ENCODE results near the gene RGL2.
"Not testable (repeated sequence)": the region's sequence is repeated elsewhere in the genome, so short reads cannot be mapped to it uniquely, and the experiment has no call there.

Gene RGL2, protein sequence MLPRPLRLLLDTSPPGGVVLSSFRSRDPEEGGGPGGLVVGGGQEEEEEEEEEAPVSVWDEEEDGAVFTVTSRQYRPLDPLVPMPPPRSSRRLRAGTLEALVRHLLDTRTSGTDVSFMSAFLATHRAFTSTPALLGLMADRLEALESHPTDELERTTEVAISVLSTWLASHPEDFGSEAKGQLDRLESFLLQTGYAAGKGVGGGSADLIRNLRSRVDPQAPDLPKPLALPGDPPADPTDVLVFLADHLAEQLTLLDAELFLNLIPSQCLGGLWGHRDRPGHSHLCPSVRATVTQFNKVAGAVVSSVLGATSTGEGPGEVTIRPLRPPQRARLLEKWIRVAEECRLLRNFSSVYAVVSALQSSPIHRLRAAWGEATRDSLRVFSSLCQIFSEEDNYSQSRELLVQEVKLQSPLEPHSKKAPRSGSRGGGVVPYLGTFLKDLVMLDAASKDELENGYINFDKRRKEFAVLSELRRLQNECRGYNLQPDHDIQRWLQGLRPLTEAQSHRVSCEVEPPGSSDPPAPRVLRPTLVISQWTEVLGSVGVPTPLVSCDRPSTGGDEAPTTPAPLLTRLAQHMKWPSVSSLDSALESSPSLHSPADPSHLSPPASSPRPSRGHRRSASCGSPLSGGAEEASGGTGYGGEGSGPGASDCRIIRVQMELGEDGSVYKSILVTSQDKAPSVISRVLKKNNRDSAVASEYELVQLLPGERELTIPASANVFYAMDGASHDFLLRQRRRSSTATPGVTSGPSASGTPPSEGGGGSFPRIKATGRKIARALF

DNA sequence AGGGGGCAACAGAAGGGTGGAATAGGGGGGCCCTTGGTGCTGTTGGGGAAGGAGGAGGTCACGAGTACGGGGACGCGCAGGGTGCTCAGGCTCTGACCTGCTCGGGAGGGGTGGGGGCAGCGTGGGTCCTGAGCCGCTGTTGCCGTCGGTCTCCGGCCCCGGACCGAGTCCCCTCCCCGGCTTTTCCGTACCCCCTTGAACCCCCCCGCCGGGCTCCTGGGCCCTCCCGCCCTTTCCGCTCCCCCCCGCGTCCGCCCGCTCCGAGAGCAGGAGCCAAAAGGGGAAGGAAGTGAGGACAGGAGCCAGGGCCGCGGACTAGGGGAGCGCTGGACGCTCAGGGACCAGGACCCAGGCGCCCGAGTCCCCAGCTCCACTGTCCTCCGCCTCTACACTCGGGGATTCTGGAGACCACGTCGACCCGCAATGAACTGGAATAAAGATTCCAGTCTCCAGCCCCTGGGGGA lies at the start of gene RGL2:
RGL2 (minus strand) TSS at position 170 of the 464 bp plus-strand sequence. CDS start 332 bp downstream, outside the sequence.
- H3K4me3 ChIP-seq (replicated peaks; ENCODE audit: low read depth, low read length): peak within 1 kb of the TSS; percentile 76
- no peak for DNase-seq (ENCODE audit: extremely low read depth, low read depth)
- TF ChIP-seq, protein P1, sequence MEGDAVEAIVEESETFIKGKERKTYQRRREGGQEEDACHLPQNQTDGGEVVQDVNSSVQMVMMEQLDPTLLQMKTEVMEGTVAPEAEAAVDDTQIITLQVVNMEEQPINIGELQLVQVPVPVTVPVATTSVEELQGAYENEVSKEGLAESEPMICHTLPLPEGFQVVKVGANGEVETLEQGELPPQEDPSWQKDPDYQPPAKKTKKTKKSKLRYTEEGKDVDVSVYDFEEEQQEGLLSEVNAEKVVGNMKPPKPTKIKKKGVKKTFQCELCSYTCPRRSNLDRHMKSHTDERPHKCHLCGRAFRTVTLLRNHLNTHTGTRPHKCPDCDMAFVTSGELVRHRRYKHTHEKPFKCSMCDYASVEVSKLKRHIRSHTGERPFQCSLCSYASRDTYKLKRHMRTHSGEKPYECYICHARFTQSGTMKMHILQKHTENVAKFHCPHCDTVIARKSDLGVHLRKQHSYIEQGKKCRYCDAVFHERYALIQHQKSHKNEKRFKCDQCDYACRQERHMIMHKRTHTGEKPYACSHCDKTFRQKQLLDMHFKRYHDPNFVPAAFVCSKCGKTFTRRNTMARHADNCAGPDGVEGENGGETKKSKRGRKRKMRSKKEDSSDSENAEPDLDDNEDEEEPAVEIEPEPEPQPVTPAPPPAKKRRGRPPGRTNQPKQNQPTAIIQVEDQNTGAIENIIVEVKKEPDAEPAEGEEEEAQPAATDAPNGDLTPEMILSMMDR (IDR thresholded peaks at IDR 0.05; ENCODE audit: low read depth, low read length, missing control alignments): no peak

DNA sequence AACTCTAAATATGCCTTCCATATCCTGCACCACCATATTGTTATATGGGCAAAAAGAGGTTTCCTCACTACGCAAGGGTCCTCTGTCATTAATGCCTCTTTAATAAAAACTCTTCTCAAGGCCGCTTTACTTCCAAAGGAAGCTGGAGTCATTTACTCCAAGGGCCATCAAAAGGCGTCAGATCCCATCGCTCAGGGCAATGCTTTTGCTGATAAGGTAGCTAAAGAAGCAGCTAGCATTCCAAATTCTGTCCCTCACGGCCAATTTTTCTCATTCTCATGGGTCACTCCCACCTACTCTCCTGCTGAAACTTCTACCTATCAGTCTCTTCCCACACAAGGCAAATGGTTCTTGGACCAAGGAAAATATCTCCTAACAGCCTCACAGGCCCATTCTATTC lies 49.1 kb upstream of the RGL2 start:
- no peak overlapping the region for H3K4me3 ChIP-seq (replicated peaks; ENCODE audit: low read depth, low read length)
- TF ChIP-seq, protein P1 (IDR thresholded peaks at IDR 0.05; ENCODE audit: low read depth, low read length, missing control alignments): no peak
- DNase-seq (ENCODE audit: extremely low read depth, low read depth): no peak

DNA sequence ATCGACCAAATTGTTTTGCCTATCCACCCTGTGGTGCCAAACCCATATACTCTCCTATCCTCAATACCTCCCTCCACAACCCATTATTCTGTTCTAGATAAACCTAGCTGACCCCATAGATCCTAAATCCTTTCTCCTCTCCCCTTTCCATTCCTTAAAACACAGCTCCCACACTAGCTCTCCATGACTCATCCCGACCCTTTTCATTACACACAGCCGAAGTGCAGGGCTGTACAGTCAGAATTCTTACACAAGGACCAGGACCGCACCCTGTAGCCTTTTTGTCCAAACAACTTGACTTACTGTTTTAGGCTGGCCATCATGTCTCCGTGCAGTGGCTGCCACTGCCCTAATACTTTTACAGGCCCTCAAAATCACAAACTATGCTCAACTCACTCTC lies 48.2 kb upstream of the RGL2 start:
- not testable (repeated sequence) for DNase-seq (ENCODE audit: extremely low read depth, low read depth)

DNA sequence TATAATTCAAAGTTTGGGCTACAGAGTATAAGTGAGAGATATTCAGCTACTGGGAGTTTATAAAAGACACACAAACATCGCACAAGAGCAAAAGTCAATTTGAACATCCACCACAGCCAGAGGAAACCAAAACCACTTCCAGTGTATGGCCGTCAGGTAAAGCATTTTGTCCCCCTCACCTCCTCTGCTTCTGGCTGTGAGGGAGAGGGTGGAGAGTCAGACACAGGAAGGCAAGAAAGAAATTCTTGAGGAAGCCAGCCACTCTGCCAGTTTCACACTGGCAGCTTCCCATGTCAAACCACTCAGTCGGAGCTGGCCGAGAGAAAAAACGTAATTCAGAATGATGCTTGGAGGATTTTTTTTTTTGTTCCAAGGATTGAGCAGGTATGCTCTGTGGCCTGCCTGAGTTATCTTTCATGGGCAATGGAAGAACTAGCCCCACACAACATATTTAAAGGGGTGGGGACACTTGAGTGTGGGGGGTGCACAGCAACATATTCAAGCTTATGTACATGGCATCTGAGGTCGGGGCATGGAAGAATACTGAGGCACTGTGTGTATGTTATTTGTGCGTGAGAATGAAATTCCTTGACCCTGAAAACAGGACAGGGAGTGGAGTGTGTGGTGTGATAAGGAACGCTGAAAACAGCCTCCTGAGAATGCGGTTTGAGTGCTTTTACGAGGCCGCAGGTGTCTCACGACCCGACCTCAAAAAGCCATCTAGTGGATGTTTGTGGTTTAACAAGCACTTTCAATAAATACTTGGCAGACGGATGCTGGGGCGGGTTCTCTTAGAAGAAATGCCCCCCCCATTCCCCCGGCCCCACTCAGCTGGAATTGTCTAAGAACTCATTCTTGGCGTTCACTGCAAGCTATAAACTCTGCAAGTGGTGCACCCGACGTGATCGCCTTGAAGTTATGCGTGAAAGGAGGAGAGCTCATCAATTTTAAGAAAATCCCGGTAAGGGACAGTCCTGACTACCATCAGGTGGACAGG lies 46.3 kb upstream of the RGL2 start:
- TF ChIP-seq, protein P1 (IDR thresholded peaks at IDR 0.05; ENCODE audit: low read depth, low read length, missing control alignments): peak; percentile 40
- no peak overlapping the region for H3K4me3 ChIP-seq (replicated peaks; ENCODE audit: low read depth, low read length)
- DNase-seq (ENCODE audit: extremely low read depth, low read depth): peak; percentile 67

More for the DNA sequence above, 48.2 kb upstream of the RGL2 start:
- not testable (repeated sequence) for H3K4me3 ChIP-seq (replicated peaks; ENCODE audit: low read depth, low read length)

DNA sequence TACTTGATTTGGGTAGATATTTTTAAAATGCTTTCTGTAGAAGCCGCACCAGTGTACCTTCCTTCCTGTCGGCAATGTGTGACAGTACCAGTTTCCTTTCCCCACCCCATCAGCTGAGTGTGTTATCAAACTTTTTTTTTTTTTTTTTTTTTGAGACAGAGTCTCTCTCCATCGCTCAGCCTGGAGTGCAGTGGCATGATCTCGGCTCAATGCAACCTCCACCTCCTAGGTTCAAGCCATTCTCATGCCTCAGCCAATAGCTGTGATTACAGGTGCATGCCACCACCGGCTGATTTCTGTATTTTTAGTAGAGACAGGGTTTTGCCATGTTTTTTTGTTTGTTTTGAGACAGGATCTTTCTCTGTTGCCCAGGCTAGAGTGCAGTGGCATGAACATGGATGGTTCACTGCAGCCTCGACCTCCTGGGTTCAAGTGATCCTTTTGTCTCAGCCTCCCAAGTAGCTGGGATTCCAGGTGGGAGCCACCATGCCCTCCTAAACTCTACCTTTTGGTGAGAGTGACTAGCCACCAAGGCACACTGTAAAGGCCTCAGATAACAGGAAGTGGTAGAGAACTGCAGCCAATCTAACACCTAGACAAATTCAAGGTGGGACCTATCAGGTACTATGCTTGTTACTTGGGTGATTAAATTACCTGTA lies 45.3 kb upstream of the RGL2 start:
- TF ChIP-seq, protein P1 (IDR thresholded peaks at IDR 0.05; ENCODE audit: low read depth, low read length, missing control alignments): no peak
- DNase-seq (ENCODE audit: extremely low read depth, low read depth): no peak
- H3K4me3 ChIP-seq (replicated peaks; ENCODE audit: low read depth, low read length): no peak overlapping the region

DNA sequence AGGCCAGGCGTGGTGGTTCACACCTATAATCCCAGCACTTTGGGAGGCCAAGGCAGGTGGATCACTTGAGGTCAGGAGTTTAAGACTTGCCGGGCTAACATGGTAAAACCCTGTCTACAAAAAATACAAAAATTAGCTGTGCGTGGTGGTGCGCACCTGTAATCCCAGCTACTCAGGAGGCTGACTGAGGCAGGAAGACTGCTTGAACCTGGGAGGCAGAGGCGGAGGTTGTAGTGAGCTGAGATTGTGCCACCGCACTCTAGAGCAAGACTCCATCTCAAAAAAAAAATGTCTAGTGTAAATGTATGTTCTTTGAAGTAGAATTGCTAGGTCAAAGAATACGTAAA lies 44.8 kb upstream of the RGL2 start:
- not testable (repeated sequence) for DNase-seq (ENCODE audit: extremely low read depth, low read depth); H3K4me3 ChIP-seq (replicated peaks; ENCODE audit: low read depth, low read length)

DNA sequence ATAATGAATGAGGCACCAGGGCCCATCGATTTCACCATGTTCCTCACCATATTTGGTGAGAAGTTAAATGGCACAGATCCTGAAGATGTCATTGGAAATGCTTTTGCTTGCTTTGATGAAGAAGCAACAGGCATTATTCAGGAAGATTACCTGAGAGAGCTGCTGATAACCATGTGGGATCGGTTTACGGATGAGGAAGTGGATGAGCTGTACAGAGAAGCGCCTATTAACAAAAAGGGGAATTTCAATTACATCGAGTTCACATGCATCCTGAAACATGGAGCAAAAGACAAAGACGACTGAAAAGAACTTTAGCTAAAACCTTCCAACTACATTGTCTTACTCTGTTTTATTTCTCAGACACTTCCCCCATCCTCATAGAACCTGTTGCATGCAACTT lies 40.5 kb upstream of the RGL2 start:
- H3K4me3 ChIP-seq (replicated peaks; ENCODE audit: low read depth, low read length): no peak overlapping the region
- DNase-seq (ENCODE audit: extremely low read depth, low read depth): no peak
- TF ChIP-seq, protein P1 (IDR thresholded peaks at IDR 0.05; ENCODE audit: low read depth, low read length, missing control alignments): no peak

Data from HFF-Myc (cell line).